IPS-15b (cell line): ENCODE measurements around the gene PTPRA.
"Not testable (repeated sequence)": the region's sequence is repeated elsewhere in the genome, so short reads cannot be mapped to it uniquely, and the experiment has no call there.

ENCODE experiments used
- H3K27me3 ChIP-seq: one replicate; pipeline ENCODE4 v1.6.1; 2013; ENCODE audit warnings: low read length; ENCODE audit not compliant: control insufficient read depth, insufficient read depth
- H3K36me3 ChIP-seq: one replicate; pipeline ENCODE4 v1.6.1; 2013; ENCODE audit warnings: low read length; ENCODE audit not compliant: control insufficient read depth, insufficient read depth
- H3K4me1 ChIP-seq: one replicate; pipeline ENCODE4 v1.6.1; 2013; ENCODE audit warnings: mild to moderate bottlenecking, low read length; ENCODE audit not compliant: control insufficient read depth, insufficient read depth
- H3K4me3 ChIP-seq: one replicate; pipeline ENCODE4 v1.5.1; 2013; ENCODE audit warnings: low read depth, low read length
- H3K9ac ChIP-seq: one replicate; pipeline ENCODE4 v1.6.1; 2013; ENCODE audit warnings: low read depth, mild to moderate bottlenecking, low read length
- H3K9me3 ChIP-seq: one replicate; pipeline ENCODE4 v1.6.1; 2013; ENCODE audit warnings: mild to moderate bottlenecking, low read length; ENCODE audit not compliant: control insufficient read depth, insufficient read depth

Gene PTPRA

DNA sequence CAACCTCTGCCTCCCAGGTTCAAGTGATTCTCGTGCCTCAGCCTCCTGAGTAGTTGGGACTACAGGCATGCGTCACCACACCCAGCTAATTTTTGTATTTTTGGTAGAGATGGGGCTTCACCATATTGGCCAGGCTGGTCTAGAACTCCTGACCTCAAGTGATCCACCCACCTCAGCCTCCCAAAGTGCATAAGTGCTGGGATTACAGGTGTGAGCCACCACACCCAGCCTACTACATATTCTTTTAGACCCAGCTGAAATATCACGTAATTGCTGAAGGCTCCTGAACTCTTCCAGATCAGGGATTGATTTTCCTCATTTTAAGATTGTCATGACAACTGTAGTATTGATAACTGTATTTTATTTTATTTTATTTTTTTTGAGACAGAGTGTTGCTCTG lies 21.9 kb downstream of the PTPRA start:
- H3K36me3 ChIP-seq, H3K9ac ChIP-seq, H3K4me1 ChIP-seq, H3K4me3 ChIP-seq, H3K27me3 ChIP-seq, H3K9me3 ChIP-seq: not testable (repeated sequence)

- no peaks in the 10 kb centered on the region for H3K36me3 ChIP-seq
- no peak overlapping the region for H3K9ac ChIP-seq
- no peaks in the 10 kb centered on the region for H3K9me3 ChIP-seq
- H3K27me3 ChIP-seq = no peaks in the 10 kb centered on the region
- H3K4me1 ChIP-seq = no peaks in the 10 kb centered on the region
- H3K4me3 ChIP-seq = no peak overlapping the region
Measured at GRCh38 chr20:2899243-2899642, 26.0 kb downstream of the PTPRA start.

- Histone ChIP-seq H3K27me3 (no peaks in the 10 kb centered on the region), H3K4me1 (no peaks in the 10 kb centered on the region), H3K36me3 (no peaks in the 10 kb centered on the region), H3K9me3 (no peaks in the 10 kb centered on the region), H3K9ac (no peak overlapping the region), H3K4me3 (no peak overlapping the region)
Measured at GRCh38 chr20:2900845-2901592, 27.7 kb downstream of the PTPRA start.

DNA sequence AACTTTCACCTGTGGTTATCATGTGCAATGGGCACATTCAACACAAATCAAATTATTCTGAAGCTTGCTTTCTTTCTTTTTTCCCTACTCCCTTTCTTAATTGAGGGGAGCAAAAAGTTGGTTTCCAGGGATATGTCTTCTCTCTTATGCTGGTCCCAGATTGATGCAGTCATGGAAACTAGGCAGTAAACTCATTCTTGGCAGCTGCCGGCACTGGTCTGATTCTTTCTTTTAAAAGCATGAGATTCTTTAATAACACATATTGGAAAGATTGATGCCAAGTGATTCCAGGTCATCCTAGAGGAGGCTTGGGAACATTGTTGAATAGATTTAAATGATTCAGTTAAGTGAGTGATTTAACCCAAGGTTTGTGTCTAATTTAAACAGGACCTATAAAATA lies 29.0 kb downstream of the PTPRA start:
- H3K4me1 ChIP-seq = no peaks in the 10 kb centered on the region
- H3K27me3 ChIP-seq = no peaks in the 10 kb centered on the region
- no peak overlapping the region for H3K9ac ChIP-seq

DNA sequence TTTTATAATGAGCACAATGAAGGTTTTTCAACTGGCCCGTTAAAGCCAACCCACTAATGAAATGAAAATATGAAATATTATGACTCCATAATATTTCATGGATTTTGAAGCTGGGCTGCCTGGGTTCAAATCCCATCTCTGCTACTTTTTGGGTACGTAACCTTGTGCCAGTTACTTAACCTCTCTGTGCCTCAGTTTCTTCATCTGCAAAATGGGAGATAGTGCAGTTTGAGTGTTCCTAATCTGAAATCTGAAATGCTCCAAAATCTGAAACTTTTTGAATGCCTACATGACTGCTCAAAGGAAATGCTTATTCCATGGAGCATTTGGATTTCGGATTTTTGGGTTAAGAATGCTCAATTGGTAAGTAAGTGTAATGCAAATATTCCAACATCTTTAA lies 29.5 kb downstream of the PTPRA start:
- Histone ChIP-seq H3K36me3 (no peaks in the 10 kb centered on the region), H3K27me3 (no peaks in the 10 kb centered on the region), H3K4me3 (no peak overlapping the region), H3K4me1 (no peaks in the 10 kb centered on the region), H3K9ac (no peak overlapping the region), H3K9me3 (no peaks in the 10 kb centered on the region)

More for the DNA sequence above, 29.0 kb downstream of the PTPRA start:
- Histone ChIP-seq H3K4me3 (no peak overlapping the region), H3K9me3 (no peaks in the 10 kb centered on the region), H3K36me3 (no peaks in the 10 kb centered on the region)

GRCh38 chr20:2903686-2904085 lies 30.4 kb downstream of the PTPRA start:
- H3K9me3 ChIP-seq = no peaks in the 10 kb centered on the region
- no peaks in the 10 kb centered on the region for H3K36me3 ChIP-seq
- H3K4me3 ChIP-seq = no peak overlapping the region
- H3K9ac ChIP-seq = no peak overlapping the region
- H3K4me1 ChIP-seq = no peaks in the 10 kb centered on the region
- H3K27me3 ChIP-seq = no peaks in the 10 kb centered on the region

DNA sequence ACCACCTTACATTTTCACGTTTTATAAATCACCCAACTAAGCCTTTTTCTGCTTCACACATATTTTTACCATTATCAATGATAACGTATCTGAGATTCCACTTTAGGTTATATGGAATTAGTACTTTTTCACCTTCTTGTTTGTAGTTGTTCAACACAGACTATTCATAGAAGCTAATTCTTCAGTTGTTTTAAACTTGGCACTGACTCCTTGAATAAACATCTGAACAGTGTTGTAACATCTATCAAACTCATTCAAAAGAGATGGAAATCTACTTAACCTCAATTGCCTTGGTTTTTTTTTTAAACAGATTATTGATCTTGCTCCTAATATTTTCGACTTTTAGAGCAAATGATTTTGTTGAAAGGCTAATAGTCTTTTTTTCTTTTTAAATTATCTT lies 34.2 kb downstream of the PTPRA start:
- Histone ChIP-seq H3K36me3 (no peaks in the 10 kb centered on the region), H3K9me3 (no peaks in the 10 kb centered on the region), H3K4me1 (peaks cover 3% of the 10 kb centered on the region), H3K9ac (no peak overlapping the region), H3K4me3 (no peak overlapping the region), H3K27me3 (no peaks in the 10 kb centered on the region)

- Histone ChIP-seq H3K4me3 (no peak overlapping the region), H3K27me3 (no peaks in the 10 kb centered on the region), H3K9ac (no peak overlapping the region), H3K9me3 (no peaks in the 10 kb centered on the region), H3K36me3 (no peaks in the 10 kb centered on the region), H3K4me1 (peaks cover 3% of the 10 kb centered on the region)
Measured at GRCh38 chr20:2909953-2910352, 36.7 kb downstream of the PTPRA start.

DNA sequence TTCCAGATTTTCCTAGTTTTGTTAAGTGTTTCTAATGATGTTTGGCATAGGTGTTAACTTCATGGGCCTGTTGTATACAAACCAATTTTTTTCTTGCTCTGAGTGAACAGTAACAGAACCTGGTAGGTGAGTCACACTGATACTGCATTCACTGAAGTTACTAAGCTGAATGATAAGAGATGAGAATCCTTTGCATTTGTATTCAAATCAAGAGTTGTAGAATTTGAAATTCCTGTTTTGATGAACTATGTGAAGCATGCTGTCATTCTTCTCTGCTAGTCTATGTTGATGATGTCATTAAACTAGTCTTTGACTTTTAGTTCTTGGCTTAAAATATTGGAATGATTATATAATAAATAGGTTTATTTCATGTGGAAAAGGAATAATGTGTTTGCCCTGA lies 37.9 kb downstream of the PTPRA start:
- Histone ChIP-seq H3K4me1 (peaks cover 3% of the 10 kb centered on the region), H3K36me3 (no peaks in the 10 kb centered on the region), H3K4me3 (no peak overlapping the region), H3K27me3 (no peaks in the 10 kb centered on the region), H3K9ac (no peak overlapping the region), H3K9me3 (no peaks in the 10 kb centered on the region)

- no peak overlapping the region for H3K9ac ChIP-seq
- no peak overlapping the region for H3K4me3 ChIP-seq
- peaks cover 3% of the 10 kb centered on the region for H3K4me1 ChIP-seq
- H3K9me3 ChIP-seq = no peaks in the 10 kb centered on the region
- H3K36me3 ChIP-seq = no peaks in the 10 kb centered on the region
- H3K27me3 ChIP-seq = no peaks in the 10 kb centered on the region
Measured at GRCh38 chr20:2914160-2914559, 40.9 kb downstream of the PTPRA start.

- Histone ChIP-seq H3K4me1 (peaks cover 4% of the 10 kb centered on the region), H3K9ac (no peak overlapping the region), H3K27me3 (no peaks in the 10 kb centered on the region), H3K9me3 (no peaks in the 10 kb centered on the region), H3K36me3 (no peaks in the 10 kb centered on the region), H3K4me3 (no peak overlapping the region)
Measured at GRCh38 chr20:2917266-2917665, 44.0 kb downstream of the PTPRA start.

DNA sequence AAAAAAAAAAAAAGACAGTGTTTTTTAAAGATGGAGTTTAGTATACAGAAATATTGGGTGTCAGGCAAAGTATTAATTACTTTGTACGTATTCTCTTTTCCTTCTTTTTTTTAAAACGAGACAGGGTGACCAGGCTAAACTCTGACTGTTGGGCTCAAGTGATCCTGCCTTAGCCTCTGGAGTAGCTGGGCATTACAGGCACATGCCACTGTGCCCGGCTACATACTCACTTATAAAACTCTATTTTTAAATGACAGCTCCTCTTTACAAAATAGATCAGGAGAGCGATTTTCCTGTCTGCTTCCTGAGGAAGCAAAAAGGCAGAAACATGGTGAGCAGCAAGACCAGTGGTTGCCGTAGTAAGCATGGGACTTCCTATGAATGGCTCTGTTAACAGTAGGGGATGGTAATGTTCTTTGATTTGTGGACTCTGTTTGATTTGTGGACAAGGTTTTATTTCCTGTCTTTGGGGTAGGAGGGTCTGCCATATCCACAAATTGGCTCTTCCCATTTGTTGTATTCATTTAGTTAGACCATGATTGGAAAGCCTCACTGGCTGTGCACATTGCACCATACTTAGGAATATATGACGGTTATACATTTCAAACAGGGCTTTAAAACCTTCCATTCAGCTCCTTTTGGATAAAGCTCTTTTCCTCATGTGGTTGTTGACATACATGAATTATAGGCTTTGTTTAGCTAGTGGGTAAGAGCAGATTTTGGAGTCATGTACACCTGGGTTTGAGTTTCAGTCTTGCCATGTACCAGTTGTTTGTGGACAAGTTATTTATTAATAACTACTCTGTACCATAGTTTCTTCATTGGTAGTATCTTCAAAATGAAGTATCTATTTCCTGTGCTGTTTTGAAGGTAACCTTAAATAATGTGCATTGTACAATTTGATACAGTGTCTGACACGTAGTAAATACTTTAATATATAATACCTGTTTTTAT lies 45.1 kb downstream of the PTPRA start:
- H3K4me3 ChIP-seq = no peak overlapping the region
- no peak overlapping the region for H3K9ac ChIP-seq
- H3K27me3 ChIP-seq = no peaks in the 10 kb centered on the region
- H3K36me3 ChIP-seq = no peaks in the 10 kb centered on the region
- H3K9me3 ChIP-seq = no peaks in the 10 kb centered on the region
- H3K4me1 ChIP-seq = peaks cover 4% of the 10 kb centered on the region
